Activated B cell treated with CpG ODN at 0.5 μM for 24 hours (primary cell): ENCODE measurements around the gene NRIP1. TPM values are rescaled to one million over a fixed set of nuclear protein-coding genes. Genes with fewer than 3 reads are reported as not detected.

Source experiments
- ATAC-seq: fragments of 200-7000 bp; cut with Tn5 transposase; one replicate; pipeline ENCODE4 v1.10.0; 2021; ENCODE audit warnings: low read depth, mild to moderate bottlenecking, moderate library complexity
- CTCF ChIA-PET: fragments of 350-600 bp; sonication (Branson Sonifier 250); formaldehyde crosslinking; loops from one replicate; lab custom pipeline; 2021; ENCODE audit warnings: antibody characterized with exemption; lab: Charles Lee
- POLR2A ChIA-PET: fragments of 350-600 bp; sonication (Branson Sonifier 250); formaldehyde crosslinking; loops from one replicate; lab custom pipeline; 2021; ENCODE audit warnings: antibody characterized with exemption; lab: Charles Lee
- DNase-seq: peaks from one replicate; pipeline ENCODE4 v3.0.0; 2022
- H3K27ac Mint-ChIP-seq: one replicate; pipeline ENCODE4 v1.8.0; 2020; ENCODE audit warnings: mixed read lengths
- H3K27me3 Mint-ChIP-seq: one replicate; pipeline ENCODE4 v1.8.0; 2021; ENCODE audit warnings: mixed read lengths
- H3K36me3 Mint-ChIP-seq: one replicate; pipeline ENCODE4 v1.8.0; 2021; ENCODE audit warnings: low read depth, mixed read lengths
- H3K4me1 Mint-ChIP-seq: one replicate; pipeline ENCODE4 v1.8.0; 2021; ENCODE audit warnings: mixed read lengths
- H3K4me3 Mint-ChIP-seq: one replicate; pipeline ENCODE4 v1.8.0; 2020; ENCODE audit warnings: mild to moderate bottlenecking, mixed read lengths
- H3K9me3 Mint-ChIP-seq: one replicate; pipeline ENCODE4 v1.8.0; 2020; ENCODE audit warnings: mixed read lengths
- CTCF ChIP-seq: fragments of 200-600 bp; IDR thresholded peaks from one replicate; pipeline ENCODE4 v1.8.0; 2022; ENCODE audit warnings: antibody characterized with exemption, mild to moderate bottlenecking
- intact Hi-C: fragments of 100-400 bp; cut with micrococcal nuclease; formaldehyde crosslinking; loops from one replicate; pipeline ENCODE4 v1.15.1; 2024
- total RNA-seq: library from RNA; stranded (reverse); gene quantifications from 2 replicates; pipeline ENCODE4 v1.2.3, GENCODE V29; 2022

The NRIP1 gene
- total RNA-seq, 1 donor from 2014 or later, result 26.6 TPM

GRCh38 chr21:14911351-14911750 lies 153.4 kb downstream of the NRIP1 start:
- Mint-ChIP-seq H3K4me3 (no peak overlapping the region), H3K4me1 (peaks cover 1% of the 10 kb centered on the region), H3K9me3 (no peaks in the 10 kb centered on the region), H3K27me3 (no peaks in the 10 kb centered on the region), H3K27ac (no peak overlapping the region), H3K36me3 (no peaks in the 10 kb centered on the region)
- intact Hi-C loops, result no loop called here
- TF ChIP-seq CTCF, result no peak
- DNase-seq (no peak), ATAC-seq (no peak)
- POLR2A ChIA-PET, result no interaction called here
- CTCF ChIA-PET, result no interaction called here
